HG03159 (cell line): ENCODE measurements around the gene TCTA.

ENCODE experiments used
- ATAC-seq: cut with Tn5 transposase; IDR thresholded peaks from one replicate; pipeline ENCODE4 v1.9.1; 2021; ENCODE audit warnings: mild to moderate bottlenecking, moderate library complexity; ENCODE audit not compliant: unreplicated experiment

TCTA gene

GRCh38 chr3:49456466-49456865 is 44.2 kb downstream of the TCTA start:
- ATAC-seq: no peak

- ATAC-seq: no peak
Observed at GRCh38 chr3:49460188-49460890, 48.1 kb downstream of the TCTA start.

- ATAC-seq: no peak
Observed at GRCh38 chr3:49460956-49461355, 48.7 kb downstream of the TCTA start.

- ATAC-seq: no peak
Observed at GRCh38 chr3:49461443-49462171, 49.4 kb downstream of the TCTA start.

GRCh38 chr3:49462222-49462621 is 50.0 kb downstream of the TCTA start:
- no peak for ATAC-seq

GRCh38 chr3:49465270-49466034 is 53.2 kb downstream of the TCTA start:
- no peak for ATAC-seq
